Esophagus squamous epithelium (tissue), 4 donors: ENCODE measurements around the gene APOO.

ENCODE experiments used
- CTCF ChIP-seq, 6 experiments: fragments of 450-650 bp in 4 of 6; fragments of 200-600 bp in 2 of 6; sonication (generic) in 2 of 6; IDR thresholded peaks; one replicate each; pipeline ENCODE4 v1.5.1; 2016 to 2019; ENCODE audit warnings: antibody characterized with exemption in 6 of 6, mild to moderate bottlenecking in 4 of 6, moderate library complexity in 4 of 6
- POLR2A ChIP-seq, 4 donors: fragments of 450-650 bp; IDR thresholded peaks; one replicate each; pipeline ENCODE4 v1.6.1; 2017; ENCODE audit warnings: antibody characterized with exemption in 4 of 4, mild to moderate bottlenecking in 4 of 4, moderate library complexity in 3 of 4

- TF ChIP-seq CTCF (IDR thresholded peaks at IDR 0.05), result no peak
- no peak for TF ChIP-seq POLR2A (IDR thresholded peaks at IDR 0.05)
Observed at GRCh38 chrX:23786268-23786815, 121.4 kb downstream of the APOO start.
